ENCODE measurements around the gene RAD51B.
"Not testable (repeated sequence)": the region's sequence is repeated elsewhere in the genome, so short reads cannot be mapped to it uniquely, and the experiment has no call there.

Gene RAD51B

GRCh38 chr14:68660495-68660894 lies 840.9 kb downstream of the RAD51B start:
- no peak overlapping the region for H3K4me3 ChIP-seq (replicated peaks; ENCODE audit: insufficient read depth, low read length)
- no peaks in the 10 kb centered on the region for H3K27me3 ChIP-seq (ENCODE audit: insufficient read depth, poor library complexity, severe bottlenecking)
- no peak for DNase-seq (ENCODE audit: low read depth in 1 of 2, low spot score in 1 of 2)
- H3K27ac ChIP-seq (replicated peaks): no peak overlapping the region
- no peak for TF ChIP-seq GABPA (IDR thresholded peaks at IDR 0.05; ENCODE audit: low read depth)

DNA sequence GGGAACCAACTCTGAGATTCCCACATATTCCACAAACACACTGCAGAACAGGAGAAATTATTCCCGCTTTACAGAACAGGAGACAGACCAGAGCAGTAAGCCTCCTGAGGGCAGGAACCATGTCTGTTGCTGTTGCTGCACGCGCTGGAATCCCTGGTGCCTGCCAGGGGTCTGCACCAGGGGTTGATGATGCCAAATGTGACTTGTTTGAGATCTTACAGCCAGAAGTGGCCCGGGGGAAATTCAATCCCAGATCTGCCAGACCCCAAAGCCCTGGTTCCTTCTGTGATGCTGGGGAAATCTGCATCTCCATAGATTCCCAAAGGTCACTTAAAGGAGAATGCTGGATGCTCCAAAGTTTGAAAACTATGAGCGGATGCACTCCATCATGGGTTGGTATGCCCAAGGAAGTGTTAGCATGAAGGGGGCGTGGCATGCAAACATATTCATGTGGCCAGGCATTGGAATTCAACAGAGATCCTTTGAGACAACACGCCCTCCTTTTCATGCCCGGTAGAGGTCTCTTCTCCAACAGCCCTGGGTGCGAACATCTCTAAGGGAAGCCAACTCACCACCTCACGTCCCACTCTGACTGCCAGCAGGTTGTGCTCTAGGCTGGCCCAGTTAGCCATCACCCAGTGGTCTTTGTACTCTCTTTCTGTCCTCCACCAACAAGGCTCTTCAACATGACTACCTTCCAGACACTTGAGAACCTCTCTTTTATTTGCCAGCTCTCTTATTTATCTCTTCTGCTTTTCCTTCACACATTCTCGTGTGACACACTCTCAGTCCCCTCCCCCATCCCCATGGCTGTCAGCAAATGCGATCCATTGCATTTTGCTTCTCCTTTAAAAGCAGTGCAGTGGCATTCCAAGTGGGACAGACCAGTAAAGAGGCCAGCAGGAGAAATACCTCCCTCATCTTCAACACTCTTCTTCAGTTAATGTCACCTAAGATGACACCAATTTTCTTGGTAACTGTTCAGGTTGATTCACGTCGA lies 841.9 kb downstream of the RAD51B start:
- H3K27me3 ChIP-seq (ENCODE audit: insufficient read depth, poor library complexity, severe bottlenecking): no peaks in the 10 kb centered on the region
- peak in 1 of 2 experiments; percentile 7 for DNase-seq (ENCODE audit: low read depth in 1 of 2, low spot score in 1 of 2)
- H3K4me3 ChIP-seq (replicated peaks; ENCODE audit: insufficient read depth, low read length): no peak overlapping the region
- TF ChIP-seq POLR2AphosphoS5 (IDR thresholded peaks at IDR 0.05; ENCODE audit: low read depth): no peak
- TF ChIP-seq GABPA (IDR thresholded peaks at IDR 0.05; ENCODE audit: low read depth): no peak
- no peak for TF ChIP-seq SPI1 (IDR thresholded peaks at IDR 0.05; ENCODE audit: borderline replicate concordance, low read depth)
- TF ChIP-seq, protein P1, sequence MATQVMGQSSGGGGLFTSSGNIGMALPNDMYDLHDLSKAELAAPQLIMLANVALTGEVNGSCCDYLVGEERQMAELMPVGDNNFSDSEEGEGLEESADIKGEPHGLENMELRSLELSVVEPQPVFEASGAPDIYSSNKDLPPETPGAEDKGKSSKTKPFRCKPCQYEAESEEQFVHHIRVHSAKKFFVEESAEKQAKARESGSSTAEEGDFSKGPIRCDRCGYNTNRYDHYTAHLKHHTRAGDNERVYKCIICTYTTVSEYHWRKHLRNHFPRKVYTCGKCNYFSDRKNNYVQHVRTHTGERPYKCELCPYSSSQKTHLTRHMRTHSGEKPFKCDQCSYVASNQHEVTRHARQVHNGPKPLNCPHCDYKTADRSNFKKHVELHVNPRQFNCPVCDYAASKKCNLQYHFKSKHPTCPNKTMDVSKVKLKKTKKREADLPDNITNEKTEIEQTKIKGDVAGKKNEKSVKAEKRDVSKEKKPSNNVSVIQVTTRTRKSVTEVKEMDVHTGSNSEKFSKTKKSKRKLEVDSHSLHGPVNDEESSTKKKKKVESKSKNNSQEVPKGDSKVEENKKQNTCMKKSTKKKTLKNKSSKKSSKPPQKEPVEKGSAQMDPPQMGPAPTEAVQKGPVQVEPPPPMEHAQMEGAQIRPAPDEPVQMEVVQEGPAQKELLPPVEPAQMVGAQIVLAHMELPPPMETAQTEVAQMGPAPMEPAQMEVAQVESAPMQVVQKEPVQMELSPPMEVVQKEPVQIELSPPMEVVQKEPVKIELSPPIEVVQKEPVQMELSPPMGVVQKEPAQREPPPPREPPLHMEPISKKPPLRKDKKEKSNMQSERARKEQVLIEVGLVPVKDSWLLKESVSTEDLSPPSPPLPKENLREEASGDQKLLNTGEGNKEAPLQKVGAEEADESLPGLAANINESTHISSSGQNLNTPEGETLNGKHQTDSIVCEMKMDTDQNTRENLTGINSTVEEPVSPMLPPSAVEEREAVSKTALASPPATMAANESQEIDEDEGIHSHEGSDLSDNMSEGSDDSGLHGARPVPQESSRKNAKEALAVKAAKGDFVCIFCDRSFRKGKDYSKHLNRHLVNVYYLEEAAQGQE (IDR thresholded peaks at IDR 0.05; ENCODE audit: insufficient replicate concordance, low read depth): no peak
- TF ChIP-seq, protein P2, sequence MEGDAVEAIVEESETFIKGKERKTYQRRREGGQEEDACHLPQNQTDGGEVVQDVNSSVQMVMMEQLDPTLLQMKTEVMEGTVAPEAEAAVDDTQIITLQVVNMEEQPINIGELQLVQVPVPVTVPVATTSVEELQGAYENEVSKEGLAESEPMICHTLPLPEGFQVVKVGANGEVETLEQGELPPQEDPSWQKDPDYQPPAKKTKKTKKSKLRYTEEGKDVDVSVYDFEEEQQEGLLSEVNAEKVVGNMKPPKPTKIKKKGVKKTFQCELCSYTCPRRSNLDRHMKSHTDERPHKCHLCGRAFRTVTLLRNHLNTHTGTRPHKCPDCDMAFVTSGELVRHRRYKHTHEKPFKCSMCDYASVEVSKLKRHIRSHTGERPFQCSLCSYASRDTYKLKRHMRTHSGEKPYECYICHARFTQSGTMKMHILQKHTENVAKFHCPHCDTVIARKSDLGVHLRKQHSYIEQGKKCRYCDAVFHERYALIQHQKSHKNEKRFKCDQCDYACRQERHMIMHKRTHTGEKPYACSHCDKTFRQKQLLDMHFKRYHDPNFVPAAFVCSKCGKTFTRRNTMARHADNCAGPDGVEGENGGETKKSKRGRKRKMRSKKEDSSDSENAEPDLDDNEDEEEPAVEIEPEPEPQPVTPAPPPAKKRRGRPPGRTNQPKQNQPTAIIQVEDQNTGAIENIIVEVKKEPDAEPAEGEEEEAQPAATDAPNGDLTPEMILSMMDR (IDR thresholded peaks at IDR 0.05; ENCODE audit: insufficient read depth, low read length): no peak
- H3K27ac ChIP-seq (replicated peaks): no peak overlapping the region

- TF ChIP-seq, protein P2 (IDR thresholded peaks at IDR 0.05; ENCODE audit: insufficient read depth, low read length): no peak
- TF ChIP-seq POLR2AphosphoS5 (IDR thresholded peaks at IDR 0.05; ENCODE audit: low read depth) (no peak), GABPA (IDR thresholded peaks at IDR 0.05; ENCODE audit: low read depth) (no peak), SPI1 (IDR thresholded peaks at IDR 0.05; ENCODE audit: borderline replicate concordance, low read depth) (no peak)
- TF ChIP-seq, protein P1 (IDR thresholded peaks at IDR 0.05; ENCODE audit: insufficient replicate concordance, low read depth): no peak
- H3K4me3 ChIP-seq (replicated peaks; ENCODE audit: insufficient read depth, low read length): no peak overlapping the region
- H3K27ac ChIP-seq (replicated peaks): no peak overlapping the region
- no peak for DNase-seq (ENCODE audit: low read depth in 1 of 2, low spot score in 1 of 2)
- H3K27me3 ChIP-seq (ENCODE audit: insufficient read depth, poor library complexity, severe bottlenecking): no peaks in the 10 kb centered on the region
Observed at GRCh38 chr14:68662392-68662791, 842.8 kb downstream of the RAD51B start.

DNA sequence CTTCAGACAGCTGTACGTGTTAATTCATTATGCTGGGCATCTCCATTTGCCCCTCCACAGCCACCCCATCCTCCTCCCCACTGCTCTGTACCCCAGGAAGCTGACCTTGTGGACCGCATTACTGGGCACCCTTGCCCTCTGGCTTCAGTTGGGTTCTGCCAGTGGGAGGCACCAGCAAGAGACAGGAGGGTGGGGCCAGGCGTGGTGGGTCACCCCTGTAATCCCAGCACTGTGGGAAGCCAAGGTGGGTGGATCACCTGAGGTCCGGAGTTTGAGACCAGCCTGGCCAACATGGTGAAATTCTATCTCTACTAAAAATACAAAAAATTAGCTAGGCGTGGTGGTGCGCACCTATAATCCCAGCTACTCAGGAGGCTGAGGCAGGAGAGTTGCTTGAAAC lies 843.2 kb downstream of the RAD51B start:
- H3K27ac ChIP-seq (replicated peaks); H3K4me3 ChIP-seq (replicated peaks; ENCODE audit: insufficient read depth, low read length); H3K27me3 ChIP-seq (ENCODE audit: insufficient read depth, poor library complexity, severe bottlenecking); DNase-seq (ENCODE audit: low read depth in 1 of 2, low spot score in 1 of 2): not testable (repeated sequence)

Data from HL-60 (cell line).